GM12865 (cell line): ENCODE measurements around the gene SLC25A36.
"Not testable (repeated sequence)": the region's sequence is repeated elsewhere in the genome, so short reads cannot be mapped to it uniquely, and the experiment has no call there.

Source experiments
- DNase-seq: peaks from one replicate; pipeline ENCODE4 v3.0.0; 2010; ENCODE audit warnings: low read depth
- H3K4me3 ChIP-seq: 2 replicates; pipeline ENCODE4 v1.5.1; 2011; ENCODE audit warnings: mild to moderate bottlenecking, low read depth, low read length, control low read depth
- CTCF ChIP-seq: IDR thresholded peaks from 2 replicates; pipeline ENCODE4 v1.5.1; 2011; ENCODE audit warnings: low read length, control low read depth, low read depth, inconsistent platforms; ENCODE audit not compliant: insufficient read depth; ENCODE audit errors: missing control alignments

The SLC25A36 gene

DNA sequence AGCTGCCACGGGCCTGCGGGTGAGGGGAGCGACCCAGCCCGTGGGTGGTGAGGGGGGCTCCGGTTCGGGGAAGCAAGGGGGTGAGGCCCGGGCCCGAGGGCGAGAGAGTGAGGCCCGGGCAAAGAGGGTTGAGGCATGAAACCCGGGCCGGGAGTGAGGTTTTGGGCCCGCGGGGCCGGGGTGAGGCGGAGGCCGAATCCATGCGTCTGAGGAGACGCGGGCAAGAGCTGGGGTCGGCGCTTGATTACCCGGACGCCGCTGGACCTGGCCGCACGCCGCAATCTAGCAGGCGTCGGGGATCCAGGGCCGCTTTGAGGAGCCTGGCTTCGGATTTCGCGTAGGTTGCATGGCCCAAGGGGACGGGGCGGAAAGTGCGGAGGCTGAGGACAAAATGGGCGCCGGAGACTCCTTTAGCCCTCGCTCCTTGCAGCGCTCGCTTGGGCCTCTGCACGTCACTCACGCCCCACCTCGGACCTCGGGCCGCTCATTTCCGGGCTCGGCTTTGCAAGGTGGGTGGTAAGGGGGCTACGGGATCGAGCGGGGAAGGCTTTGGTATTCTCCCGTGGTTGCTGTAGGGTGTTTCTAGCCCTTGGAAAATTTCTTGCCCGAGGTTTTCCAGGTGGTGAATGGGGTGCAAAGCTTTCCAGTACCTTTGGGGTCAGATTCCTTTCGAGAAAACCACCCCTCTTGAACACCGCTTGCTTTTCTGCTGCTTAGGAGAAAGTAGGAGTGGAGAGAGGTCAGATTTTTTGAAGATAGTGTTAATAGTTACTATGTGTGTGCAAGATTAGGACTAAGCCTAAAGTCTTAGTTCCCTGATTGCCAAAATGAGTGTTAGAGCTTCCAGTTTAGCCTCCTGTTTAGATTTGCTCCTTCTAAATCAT is 827 bp downstream of the SLC25A36 start:
- TF ChIP-seq CTCF: no peak
- peak; percentile 83 for DNase-seq
- H3K4me3 ChIP-seq: peak overlapping the region; percentile 88

DNA sequence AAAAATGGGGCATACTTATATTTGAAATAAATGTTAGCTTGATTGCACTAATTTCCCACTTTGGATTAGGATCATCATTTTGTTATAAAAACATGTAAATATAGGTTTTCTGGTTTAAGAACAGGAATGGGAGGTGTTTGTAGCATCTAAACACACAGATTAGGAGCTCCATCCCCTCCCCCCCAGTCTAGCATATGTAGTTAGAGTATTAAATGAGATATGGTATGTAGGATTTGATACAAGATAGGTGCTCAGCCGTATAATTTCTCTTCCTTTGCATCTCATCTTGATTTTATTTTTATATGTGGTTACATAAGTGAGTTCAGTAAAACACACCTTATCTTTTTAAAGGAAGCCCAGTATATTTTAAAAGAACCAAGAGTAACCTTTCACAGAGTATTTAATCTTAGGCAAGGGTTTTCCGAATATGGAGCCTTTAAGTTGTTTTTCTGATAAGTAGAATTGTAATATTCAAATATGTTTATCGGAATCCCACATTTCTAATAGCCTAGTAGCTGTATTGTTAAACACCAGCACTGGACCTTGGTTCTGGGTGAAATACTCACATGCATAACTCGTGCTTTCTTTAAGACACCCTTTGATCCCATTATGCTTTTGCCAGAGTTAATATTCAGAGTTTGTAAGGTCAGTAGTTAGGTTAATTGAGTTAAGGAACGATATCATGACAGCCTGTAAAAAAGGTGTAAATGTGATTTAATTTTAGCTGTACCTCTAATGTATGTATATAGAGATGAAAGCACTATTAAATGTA is 2.3 kb downstream of the SLC25A36 start:
- H3K4me3 ChIP-seq: peak overlapping the region; percentile 88
- DNase-seq: no peak
- TF ChIP-seq CTCF: no peak

DNA sequence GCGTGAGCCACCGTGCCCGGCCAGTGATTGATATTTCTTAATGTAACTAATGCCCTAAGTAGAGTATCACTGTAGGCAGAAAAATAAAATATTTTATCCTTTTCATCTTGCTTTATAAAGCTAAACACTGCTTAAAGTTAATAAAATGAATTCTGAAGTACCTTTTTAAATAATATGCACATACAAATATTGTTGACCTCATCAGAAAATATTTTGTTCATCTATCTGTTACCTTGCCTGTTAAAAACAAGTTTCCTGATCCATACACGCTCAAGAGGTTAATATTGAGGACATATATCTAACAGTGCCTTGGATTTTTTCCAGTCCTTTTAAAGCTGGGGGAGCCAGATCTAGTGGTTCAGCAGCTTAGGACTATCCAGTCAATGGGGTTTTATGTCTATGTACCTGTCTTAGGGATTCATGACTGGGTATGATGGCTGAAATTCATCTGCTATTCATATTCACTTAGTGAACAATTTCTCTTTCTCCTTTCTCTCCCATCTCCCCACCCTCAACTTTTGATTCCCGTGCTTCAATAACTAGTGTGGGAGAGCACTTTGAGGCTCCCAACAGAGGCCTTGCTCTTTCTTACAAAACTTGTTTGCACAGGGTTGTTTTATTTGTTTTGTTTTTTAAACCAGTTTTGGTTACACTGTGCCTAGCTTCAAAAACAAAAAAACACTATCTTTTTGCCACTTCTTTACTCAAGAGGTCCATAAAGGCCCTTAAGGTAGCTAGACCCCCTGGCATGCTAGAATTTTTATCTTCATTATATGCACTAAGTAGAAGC is 7.0 kb downstream of the SLC25A36 start:
- no peak for TF ChIP-seq CTCF
- H3K4me3 ChIP-seq: no peak overlapping the region
- DNase-seq: no peak

GRCh38 chr3:140950144-140950543 is 8.5 kb downstream of the SLC25A36 start:
- no peak for DNase-seq
- TF ChIP-seq CTCF: no peak
- H3K4me3 ChIP-seq: no peak overlapping the region

- no peak for TF ChIP-seq CTCF
- no peak for DNase-seq
- H3K4me3 ChIP-seq: no peak overlapping the region
These were observed 9.2 kb downstream of the SLC25A36 start for GRCh38 chr3:140950863-140951262.

GRCh38 chr3:140951750-140952149 is 10.1 kb downstream of the SLC25A36 start:
- DNase-seq, H3K4me3 ChIP-seq: not testable (repeated sequence)
